Stimulated activated CD8-positive, alpha-beta memory T cell treated with anti-CD3 and anti-CD28 coated beads, Interleukin-4, amount 100 ng/mL, for 48 hours (primary cell): ENCODE measurements around the gene SMIM33.
"Not testable (repeated sequence)": the region's sequence is repeated elsewhere in the genome, so short reads cannot be mapped to it uniquely, and the experiment has no call there.

ENCODE experiments used
- DNase-seq: peaks from one replicate; pipeline ENCODE4 v3.0.0-alpha.2; 2020

SMIM33 gene

DNA sequence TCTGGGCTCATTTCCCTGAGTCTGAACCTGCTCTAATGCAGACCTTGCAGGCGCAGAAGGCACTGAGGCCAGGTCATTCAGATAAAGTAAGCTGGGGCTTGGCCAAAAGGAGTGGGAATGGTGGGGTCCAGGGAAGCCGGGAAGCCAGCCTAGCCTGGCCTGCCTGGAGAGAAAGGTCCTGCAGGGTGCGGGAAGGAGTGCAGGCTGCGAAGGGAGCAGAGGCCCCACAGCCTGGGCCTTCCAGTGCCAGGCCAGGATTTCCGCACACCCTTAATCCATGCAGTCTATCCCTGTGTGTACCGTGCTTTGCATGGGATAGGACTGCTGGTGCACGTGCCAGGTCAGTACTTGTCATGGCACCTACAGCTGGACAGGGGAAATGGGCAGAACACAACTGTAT, 15.4 kb downstream of the SMIM33 start:
- no peak for DNase-seq

DNA sequence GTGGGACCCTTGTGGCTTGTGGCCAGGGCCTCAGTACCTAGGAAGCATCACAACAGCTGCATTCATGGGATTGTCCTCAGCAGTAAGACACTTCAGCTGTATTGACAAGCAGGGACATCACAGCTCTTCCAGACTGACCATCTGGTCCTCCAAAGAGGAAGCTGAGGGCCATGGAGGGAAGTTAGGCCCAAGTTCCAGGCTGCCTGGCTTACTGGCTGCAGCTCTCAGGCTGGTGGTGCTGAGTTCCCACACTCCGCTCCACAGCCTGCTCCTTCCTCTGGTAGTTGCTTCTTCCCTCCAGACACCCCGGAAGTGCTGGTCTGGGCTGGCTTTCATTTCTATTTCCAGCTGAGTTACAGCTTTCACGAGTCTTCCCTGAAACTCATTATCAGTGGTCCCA, 17.5 kb downstream of the SMIM33 start:
- DNase-seq: no peak

DNA sequence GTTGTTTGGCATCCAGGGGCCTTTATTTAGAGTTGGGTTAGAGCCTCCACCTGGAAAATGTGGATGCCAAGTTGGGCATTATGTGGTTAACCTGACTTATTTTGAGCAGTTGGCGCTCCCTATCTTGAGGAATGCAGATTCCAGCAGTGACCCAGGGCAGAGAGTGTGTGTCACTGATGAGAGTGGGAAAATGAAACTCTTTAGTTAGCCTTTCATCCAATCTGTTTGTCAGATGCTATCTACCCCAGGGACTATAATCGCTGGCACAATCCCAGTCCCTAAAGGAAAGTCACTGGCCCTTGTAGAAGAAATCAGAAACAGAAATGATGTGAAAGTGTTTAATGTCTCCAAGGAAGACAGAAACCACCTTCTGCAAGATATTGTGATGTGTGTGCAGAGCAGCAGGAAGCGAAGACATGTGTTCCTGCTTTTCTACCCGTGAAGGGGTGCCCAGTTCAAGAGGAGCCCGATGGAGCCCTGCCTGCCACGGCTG, 21.9 kb downstream of the SMIM33 start:
- DNase-seq: no peak

DNA sequence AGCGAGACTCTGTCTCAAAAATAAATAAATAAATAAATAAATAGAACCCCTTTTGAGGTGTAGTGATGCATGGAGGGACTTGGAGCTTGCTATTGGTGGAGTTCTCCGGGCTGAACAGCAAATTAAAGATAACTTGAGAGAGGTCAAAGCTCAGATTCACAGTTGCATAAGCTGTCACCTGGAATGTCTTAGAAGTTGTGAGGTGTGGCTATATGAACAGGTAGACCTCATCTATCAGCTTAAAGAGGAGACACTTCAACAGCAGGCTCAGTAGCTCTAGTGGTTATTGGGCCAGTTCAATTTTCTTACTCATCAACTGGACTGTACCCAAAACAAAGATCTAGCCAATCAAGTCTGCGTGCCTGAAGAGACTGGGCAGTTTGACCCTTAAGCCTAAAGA, 23.5 kb downstream of the SMIM33 start:
- DNase-seq: no peak

DNA sequence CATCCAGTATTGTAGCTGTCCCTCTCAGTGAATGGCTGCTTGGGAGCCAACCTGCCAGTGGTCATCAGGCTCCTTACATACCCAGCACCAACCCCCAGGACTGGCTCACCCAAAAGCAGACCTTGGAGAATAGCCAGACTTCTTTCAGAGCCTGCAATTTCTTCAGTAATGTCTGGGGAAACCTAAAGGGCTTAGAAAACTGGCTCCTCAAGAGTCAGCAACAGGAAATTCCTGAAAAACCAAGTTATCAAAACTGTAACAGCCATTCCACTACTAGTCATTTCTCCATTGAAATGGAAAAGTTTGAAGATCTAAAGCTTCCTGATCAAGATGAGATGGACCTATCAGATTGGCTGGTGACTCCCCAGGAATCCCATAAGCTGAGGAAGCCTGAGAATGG, 24.0 kb downstream of the SMIM33 start:
- DNase-seq: no peak

DNA sequence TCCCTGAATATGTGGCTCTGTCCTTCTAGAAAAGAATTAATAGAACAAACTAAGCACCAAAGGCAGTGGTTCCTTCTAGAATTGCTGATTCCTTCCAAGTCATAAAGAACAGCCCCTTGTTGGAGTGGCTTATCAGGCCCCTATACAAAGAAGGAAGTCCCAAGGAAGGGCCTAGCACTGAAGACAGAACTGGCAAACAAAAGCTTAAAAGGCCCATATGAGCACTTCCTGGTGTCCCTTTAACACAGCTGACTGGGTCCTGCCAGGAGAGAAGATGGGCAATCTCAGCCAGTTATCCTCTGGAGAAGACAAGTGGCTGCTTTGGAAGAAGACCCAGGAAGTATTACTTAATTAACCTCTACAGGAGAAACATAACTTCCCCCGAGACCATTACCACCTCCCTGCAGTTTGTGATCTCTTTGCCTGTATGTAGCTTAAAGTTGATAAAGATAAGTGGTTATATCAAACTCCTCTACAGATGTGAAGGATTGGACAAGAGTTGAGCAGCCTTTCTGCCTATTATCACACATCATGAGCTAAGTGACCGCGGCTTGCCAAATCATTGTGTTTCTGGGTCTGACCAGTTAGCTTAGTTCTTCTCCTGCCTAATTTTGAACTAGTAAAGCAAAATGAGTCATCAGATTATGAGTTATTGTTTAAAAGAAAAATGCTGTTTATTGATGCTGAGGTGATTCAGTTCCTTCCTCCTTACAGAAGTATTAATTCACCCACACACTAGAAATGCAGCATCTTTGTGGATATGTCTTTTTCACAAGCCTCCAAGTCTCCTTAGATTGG, 25.0 kb downstream of the SMIM33 start:
- no peak for DNase-seq

DNA sequence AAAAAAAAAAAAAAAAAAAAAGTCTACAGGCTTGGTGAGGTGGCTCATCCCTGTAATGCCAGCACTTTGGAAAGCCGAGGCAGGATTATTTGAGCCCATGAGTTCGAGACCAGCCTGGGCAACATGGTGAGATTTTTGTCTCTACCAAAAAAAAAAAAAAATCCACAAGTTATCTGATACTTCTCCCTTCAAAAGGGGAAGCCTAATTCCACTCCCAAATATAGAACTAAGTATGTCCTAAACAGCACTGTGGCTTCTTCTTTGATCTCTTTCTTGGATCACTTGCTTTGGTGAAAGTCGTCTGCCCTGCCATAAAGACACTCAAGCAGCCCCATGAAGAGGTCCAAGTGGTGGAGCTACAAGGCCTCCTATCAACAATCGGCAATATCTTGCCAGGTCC, 30.6 kb downstream of the SMIM33 start:
- no peak for DNase-seq

DNA sequence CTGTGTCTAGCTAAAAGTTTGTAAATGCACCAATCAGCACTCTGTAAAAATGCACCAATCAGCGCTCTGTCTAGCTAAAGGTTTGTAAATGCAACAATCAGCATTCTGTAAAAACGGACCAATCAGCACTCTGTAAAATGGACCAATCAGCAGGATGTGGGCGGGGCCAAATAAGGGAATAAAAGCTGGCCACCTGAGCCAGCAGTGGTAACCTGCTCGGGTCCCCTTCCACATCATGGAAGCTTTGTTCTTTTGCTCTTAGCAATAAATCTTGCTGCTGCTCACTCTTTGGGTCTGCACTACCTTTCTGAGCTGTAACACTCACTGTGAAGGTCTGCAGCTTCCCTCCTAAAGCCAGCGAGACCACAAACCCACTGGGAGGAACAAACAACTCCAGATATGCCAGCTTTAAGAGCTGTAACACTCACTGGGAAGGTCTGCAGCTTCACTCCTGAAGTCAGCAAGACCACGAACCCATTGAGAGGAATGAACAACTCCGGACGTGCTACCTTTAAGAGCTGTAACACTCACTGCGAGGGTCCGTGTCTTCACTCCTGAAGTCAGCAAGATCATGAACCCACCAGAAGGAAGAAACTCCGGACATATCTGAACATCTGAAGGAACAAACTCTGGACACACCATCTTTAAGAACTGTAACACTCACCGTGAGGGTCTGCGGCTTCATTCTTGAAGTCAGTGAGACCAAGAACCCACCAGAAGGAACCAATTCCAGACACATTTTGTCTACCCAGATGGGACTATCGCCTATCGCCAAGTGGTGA, 32.4 kb downstream of the SMIM33 start:
- DNase-seq: not testable (repeated sequence)

DNA sequence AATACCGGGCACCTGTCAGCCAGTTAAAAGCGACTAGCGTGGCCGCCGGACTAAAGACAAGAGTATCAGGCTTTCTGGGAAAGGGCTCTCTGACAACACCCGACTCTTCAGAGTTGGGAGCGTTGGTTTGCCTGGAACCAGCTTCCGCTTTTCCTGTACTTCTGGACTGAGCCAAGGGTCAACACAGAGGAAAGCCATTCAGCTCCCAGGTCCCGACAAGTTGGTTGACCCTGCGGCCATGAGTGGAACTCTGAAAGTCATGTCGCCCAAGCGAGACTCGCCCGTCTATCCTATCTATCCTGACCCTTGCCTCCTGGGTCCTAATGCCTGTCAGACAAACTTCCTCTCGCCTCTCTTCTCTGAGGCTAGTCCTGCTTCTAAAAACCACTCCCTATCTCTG, 33.1 kb downstream of the SMIM33 start:
- DNase-seq: not testable (repeated sequence)

DNA sequence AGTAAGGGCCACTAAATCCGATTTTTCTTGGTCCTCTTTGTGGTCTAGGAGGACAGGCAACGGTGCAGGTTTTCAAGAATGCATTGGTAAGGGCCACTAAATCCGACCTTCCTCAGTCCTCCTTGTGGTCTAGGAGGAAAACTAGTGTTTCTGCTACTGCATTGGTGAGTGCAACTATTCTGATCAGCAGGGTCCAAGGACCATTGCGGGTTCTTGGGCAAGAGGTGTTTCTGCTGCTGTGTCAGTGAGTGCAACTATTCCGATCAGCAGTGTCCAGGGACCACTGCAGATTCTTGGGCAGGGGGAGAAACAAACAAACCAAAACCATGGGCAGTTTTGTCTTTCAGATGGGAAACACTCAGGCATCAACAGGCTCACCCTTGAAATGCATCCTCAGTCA, 33.9 kb downstream of the SMIM33 start:
- DNase-seq: not testable (repeated sequence)

DNA sequence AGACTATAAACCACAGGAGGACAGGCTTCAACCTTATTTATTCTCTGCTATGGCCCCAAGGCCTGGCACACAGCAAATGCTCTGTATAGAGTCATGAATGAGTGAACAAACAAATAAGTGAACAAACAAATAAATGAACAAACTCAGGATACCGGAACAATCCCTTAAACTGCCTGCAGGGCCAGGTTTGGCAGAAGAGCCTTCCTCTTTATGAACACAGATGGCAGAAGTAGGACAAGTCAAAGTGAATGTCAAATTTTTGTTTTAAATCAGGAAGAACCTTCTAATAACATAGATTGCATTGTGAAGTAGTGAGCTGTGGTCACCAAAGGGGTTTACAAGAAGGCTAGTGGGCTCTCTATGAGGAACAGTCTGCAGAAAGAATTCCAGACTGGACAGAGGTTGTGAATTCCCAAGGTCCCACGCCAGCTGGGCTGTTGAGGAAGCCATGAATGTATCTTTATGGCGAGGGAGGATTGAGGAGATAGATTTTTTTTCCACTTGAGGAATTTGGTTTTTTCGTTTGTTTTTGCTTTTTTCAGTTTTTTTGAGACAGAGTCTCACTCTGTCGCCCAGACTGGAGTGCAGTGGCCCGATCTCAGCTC, 42.1 kb downstream of the SMIM33 start:
- no peak for DNase-seq

DNA sequence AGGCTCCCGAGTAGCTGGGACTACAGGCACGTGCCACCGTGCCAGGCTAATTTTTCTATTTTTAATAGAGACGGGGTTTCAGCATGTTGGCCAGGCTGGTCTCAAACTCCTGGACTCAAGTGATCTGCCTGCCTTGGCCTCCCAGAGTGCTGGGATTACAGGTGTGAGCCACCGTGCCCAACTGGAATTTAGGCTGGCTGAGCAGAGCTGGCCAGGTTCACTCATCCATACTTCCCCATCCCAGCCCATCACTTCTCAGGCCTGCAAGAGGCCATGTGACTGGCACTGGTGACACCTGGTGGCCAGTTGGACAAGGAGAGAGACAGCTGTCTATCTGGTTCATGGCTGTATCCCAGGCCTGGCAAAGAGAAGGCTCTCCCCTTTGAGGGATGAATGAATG, 42.6 kb downstream of the SMIM33 start:
- peak; percentile 80 for DNase-seq

DNA sequence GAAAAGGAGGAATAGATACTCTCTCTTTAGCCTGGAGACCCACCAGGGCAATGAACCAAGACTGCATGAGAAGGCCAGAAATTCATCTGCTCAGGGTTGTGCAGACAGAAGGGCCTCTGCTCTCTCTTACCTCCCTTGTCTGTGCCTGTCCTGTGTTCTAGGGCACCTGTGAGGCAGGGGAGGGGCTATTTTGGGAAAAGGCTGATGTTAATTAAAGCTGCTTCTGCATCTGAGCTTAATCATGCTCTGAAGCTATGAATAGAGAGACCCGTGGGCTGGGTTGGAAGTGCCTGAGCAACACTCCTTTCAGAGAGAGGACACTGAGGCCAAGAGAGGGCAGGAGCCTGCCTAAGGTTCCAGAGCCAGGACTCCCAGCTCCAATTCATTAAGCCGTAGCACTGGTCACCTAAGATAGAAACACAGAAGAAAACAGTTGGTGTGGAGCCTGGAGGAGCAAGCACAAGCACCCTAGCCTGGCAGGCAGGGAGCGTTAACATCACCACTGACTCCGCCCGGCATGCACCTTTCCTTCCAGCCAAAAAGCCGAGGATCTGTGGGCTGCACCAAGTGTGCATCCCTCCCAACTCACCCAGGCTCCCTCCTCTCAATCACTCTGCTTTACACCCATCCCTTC, 43.2 kb downstream of the SMIM33 start:
- DNase-seq: no peak

DNA sequence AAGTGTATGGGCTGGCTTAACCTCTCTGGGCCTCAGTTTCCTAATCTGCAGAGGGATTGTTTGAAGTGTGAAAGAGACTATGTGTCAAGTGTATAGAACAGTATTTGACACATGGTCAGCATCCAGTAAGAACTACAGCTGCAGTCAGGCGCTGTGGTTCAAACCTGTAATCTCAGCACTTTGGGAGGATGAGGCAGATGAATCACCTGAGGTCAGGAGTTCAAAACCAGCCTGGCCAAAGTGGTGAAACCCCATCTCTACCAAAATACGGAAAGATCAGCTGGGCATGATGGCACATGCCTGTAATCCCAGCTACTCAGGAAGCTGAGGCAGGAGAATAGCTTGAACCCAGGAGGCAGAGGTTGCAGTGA, 43.7 kb downstream of the SMIM33 start:
- DNase-seq: peak; percentile 44

DNA sequence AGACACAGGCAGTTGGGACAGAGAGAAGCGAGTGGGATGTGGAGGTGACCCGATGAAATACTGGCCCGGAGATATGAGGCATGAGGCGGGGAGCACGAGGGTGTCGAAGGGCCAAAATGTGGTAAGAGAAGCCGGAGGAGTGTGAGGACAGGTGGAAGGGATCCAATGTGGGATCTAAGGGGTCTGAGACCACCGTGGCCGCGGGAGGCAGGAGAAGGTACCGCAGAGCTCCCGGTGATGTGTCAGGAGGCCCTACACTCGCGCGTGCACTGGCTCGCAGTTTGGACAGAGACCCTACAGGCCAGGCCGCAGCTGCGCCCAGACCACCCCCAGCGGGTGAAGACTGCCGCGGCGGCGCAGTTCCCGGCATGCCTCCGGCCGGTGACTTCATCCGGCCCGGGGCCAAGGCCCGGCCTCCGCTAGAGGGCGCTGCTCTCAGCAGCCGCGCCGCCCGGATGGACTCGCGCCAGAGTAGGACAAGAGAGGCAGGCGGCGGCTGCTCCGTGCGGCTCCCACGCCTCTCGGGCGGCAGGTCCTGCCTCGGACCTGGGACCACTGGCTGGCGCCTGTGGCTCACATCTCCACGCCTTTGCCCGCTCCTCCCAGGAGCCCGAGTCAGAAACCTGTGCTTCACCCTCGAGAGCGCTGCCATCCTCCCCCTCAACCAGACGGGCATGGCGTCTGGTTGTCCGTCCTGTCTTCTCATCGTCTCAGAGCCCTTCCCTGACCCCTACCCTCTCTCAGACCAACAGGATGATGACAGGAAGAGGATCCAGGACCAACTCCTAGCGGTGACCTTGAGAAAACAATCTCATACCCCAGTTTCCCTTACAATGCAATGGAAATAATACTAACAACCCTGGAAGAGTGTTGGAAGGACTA, 47.1 kb downstream of the SMIM33 start:
- DNase-seq: peak; percentile 96
